Astrocyte of the spinal cord (primary cell): ENCODE measurements around the gene CCNB1IP1.
"Not testable (repeated sequence)": the region's sequence is repeated elsewhere in the genome, so short reads cannot be mapped to it uniquely, and the experiment has no call there.

Experiments
- DNase-seq: peaks from one replicate; pipeline ENCODE4 v3.0.0; 2011; ENCODE audit warnings: low read depth, low spot score
- H3K4me3 ChIP-seq: 2 replicates; pipeline ENCODE4 v1.5.1; 2011; ENCODE audit warnings: low read depth, mild to moderate bottlenecking, low read length, moderate library complexity
- in situ Hi-C: cut with HindIII; loops from 2 replicates; pipeline ENCODE4 v1.10.0; 2017; ENCODE audit warnings: low sequenced_read_pairs
- TF ChIP-seq, protein P1 (sequence below): IDR thresholded peaks from 2 replicates; pipeline ENCODE4 v1.5.1; 2012; ENCODE audit warnings: low read depth, mild to moderate bottlenecking, low read length, inconsistent platforms

The CCNB1IP1 gene

DNA sequence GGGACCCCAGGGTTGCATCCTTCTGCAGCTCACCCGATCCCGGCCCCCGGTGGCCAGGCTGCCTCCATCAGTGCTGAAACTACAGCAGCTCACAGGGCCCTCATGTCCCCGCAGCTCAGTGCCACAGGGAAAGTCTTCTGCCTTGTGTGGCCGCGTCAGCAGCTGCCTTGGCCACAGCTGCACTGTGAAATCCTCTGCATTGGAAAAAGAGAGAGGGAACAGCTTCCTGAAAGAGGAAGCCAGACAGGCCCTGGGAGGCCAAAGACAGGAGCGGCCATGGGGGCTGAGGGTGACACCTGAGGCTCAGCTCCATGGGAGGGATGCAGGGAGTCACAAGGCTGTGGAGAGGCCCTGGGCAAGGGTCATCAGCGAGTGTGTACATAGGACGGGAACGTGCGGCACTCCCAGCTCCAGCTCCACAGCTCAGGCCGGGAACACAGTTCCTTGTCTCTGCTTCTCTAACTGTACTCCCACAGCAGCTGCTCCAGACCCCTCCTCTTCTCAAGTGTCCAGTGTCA lies 43.1 kb upstream of the CCNB1IP1 start:
- DNase-seq, result no peak
- TF ChIP-seq, protein P1, sequence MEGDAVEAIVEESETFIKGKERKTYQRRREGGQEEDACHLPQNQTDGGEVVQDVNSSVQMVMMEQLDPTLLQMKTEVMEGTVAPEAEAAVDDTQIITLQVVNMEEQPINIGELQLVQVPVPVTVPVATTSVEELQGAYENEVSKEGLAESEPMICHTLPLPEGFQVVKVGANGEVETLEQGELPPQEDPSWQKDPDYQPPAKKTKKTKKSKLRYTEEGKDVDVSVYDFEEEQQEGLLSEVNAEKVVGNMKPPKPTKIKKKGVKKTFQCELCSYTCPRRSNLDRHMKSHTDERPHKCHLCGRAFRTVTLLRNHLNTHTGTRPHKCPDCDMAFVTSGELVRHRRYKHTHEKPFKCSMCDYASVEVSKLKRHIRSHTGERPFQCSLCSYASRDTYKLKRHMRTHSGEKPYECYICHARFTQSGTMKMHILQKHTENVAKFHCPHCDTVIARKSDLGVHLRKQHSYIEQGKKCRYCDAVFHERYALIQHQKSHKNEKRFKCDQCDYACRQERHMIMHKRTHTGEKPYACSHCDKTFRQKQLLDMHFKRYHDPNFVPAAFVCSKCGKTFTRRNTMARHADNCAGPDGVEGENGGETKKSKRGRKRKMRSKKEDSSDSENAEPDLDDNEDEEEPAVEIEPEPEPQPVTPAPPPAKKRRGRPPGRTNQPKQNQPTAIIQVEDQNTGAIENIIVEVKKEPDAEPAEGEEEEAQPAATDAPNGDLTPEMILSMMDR, result no peak
- in situ Hi-C loops, result no loop called here
- no peak overlapping the region for H3K4me3 ChIP-seq

DNA sequence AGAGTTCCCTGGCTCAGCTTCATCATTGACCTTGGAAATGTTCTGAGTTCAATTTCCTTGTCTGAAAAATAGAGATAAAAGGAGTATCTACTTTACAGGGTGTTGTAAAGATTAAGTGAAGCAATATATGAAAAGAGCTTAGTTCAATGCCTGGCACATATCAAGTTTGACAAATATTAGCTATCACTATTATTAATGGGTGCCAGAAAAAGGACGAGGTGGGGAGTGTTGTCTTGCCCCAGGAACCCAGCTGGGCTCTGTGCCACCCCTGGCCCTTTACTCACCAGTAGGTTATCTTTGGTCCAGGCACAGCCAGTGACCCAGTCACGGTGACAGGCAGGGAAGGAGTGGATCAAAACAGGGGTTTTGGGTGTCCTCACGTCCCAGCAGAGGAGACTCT lies 42.4 kb upstream of the CCNB1IP1 start:
- TF ChIP-seq, protein P1, result no peak
- no peak for DNase-seq
- no peak overlapping the region for H3K4me3 ChIP-seq
- in situ Hi-C loops, result no loop called here

DNA sequence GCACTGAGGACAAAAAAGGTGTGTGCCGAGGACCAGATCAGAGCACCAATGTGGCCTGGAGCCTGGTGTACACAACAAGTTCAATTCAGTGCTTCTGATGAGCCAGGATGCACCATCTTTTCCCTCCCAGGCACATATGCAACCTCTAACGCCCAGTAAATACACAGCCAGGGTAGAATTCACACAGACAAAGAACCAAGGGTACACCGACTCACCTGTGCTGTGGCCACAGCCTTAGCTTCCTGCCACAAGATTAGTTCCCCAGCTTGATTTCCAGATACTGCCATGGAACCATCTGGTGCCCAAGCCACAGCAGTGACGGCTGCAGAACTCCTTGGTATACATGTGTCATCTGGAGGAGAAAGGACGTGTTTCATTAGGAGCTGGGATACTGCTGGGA lies 39.7 kb upstream of the CCNB1IP1 start:
- no peak for DNase-seq
- TF ChIP-seq, protein P1, result no peak
- in situ Hi-C loops, result no loop called here
- H3K4me3 ChIP-seq, result no peak overlapping the region

DNA sequence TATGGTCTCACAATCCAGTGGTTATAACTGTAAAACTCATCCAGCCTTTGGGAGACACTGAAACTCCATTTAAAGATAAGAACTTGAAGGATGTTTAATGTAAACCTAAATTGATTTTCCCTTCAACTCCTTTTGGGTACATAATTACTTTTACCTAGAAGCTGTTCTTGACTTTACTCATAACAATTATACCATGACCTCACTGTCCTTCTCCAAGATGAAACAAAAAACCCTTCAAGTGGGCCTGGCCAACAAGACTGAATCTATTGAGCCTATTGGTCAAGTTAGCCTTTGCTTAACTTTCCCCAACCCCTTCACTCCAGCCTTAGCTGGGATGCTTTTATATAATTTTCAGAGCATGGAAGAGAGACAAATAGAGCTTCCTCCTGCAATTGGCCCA lies 32.8 kb upstream of the CCNB1IP1 start:
- in situ Hi-C loops, result no loop called here

DNA sequence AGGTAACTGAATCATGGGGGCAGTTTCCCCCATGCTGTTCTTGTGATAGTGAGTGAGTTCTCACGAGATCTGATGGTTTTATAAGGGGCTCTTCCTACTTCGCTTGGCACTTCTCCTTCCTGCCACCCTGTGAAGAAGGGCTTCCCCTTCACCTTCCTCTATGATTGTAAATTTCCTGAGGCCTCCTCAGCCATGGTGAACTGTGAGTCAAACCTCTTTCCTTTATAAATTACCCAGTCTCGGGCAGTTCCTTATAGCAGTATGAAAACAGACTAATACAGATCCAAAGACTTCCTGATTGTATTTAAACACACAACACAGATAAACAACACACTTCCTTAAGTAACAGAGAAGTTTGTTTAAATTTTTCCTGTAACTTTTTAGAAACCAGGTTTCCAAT lies 25.4 kb upstream of the CCNB1IP1 start:
- DNase-seq, in situ Hi-C loops, H3K4me3 ChIP-seq: not testable (repeated sequence)

More for the DNA sequence above, 32.8 kb upstream of the CCNB1IP1 start:
- H3K4me3 ChIP-seq, result no peak overlapping the region
- TF ChIP-seq, protein P1, result no peak
- no peak for DNase-seq

DNA sequence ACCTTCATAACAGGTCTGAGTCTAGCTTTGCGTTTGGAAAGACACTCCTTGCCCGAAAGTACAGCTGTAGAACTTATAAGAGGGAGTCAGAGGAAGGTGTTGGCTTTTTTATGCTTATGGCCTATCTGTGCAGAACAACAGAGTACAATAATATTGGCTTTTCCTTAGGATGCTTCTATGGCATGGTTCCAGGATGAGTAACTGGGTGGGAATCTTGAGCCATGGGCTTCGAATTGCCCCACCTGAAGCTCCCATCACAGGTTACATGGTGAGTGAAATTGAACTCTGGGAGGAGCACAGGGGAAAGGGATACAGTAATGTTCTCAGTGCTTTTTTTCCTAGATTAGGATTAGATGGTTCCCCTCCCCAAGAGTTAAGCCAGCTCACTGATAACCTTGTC lies 23.3 kb upstream of the CCNB1IP1 start:
- DNase-seq, result no peak
- TF ChIP-seq, protein P1, result no peak
- in situ Hi-C loops, result no loop called here
- H3K4me3 ChIP-seq, result no peak overlapping the region

DNA sequence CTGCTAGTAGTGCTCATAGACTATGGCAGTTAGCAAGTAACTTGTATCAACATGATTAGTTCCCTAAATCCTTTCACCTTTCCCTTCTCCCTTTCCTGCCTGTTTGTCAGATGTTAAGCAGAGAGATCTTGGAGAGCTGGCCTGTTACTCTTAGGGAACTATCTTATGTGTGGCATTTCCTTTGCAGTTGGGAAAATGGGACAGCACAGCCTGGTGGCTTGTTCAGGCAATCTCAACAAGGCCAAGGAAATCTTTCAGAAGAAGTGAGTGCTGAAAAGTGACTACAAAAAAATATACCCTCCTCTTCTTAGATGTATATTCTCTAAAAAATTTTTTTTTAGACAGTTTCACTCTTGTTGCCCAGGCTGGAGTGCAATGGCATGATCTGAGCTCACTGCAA lies 17.8 kb upstream of the CCNB1IP1 start:
- in situ Hi-C loops, result no loop called here
- DNase-seq, result no peak
- no peak overlapping the region for H3K4me3 ChIP-seq
- TF ChIP-seq, protein P1, result peak; percentile 41
